CD14-positive monocyte (primary cell): ENCODE data around the gene SLC7A5. TPM values are rescaled to one million over a fixed set of nuclear protein-coding genes. Genes with fewer than 3 reads are reported as not detected.

Source experiments
- DNase-seq, 3 donors: peaks; one replicate each; pipeline ENCODE4 v3.0.0-alpha.2; 2011 to 2022
- H2AFZ ChIP-seq: 2 replicates; pipeline ENCODE4 v1.6.0; 2012; ENCODE audit warnings: mild to moderate bottlenecking, low read depth, low read length, inconsistent platforms; ENCODE audit not compliant: insufficient read depth, poor library complexity, severe bottlenecking
- H3K27ac ChIP-seq, 2 donors: 1 replicate in 1 of 2; 2 replicates in 1 of 2; pipeline ENCODE4 v1.5.1; 2012 to 2013; ENCODE audit warnings: low read length in 2 of 2, control low read depth in 1 of 2, inconsistent platforms in 1 of 2, low read depth in 1 of 2, mild to moderate bottlenecking in 1 of 2
- H3K27me3 ChIP-seq, 2 donors: one replicate each; pipeline versions ENCODE4 v1.6.0 to v1.6.1; 2011 to 2013; ENCODE audit warnings: low read length in 2 of 2; ENCODE audit not compliant: control insufficient read depth in 2 of 2, insufficient read depth in 2 of 2
- H3K36me3 ChIP-seq, 2 donors: replicated peaks in 1 of 2; 1 replicate in 1 of 2; 2 replicates in 1 of 2; pipeline versions ENCODE4 v1.5.1 to v1.6.1; 2012 to 2013; ENCODE audit warnings: low read length in 2 of 2, control low read depth in 1 of 2, inconsistent platforms in 1 of 2, mild to moderate bottlenecking in 1 of 2; ENCODE audit not compliant: insufficient read depth in 2 of 2, control insufficient read depth in 1 of 2
- H3K4me1 ChIP-seq, 2 donors: 1 replicate in 1 of 2; 2 replicates in 1 of 2; pipeline versions ENCODE4 v1.5.1 to v1.6.1; 2012 to 2013; ENCODE audit warnings: low read length in 2 of 2, control low read depth in 1 of 2, inconsistent platforms in 1 of 2, mild to moderate bottlenecking in 1 of 2, moderate library complexity in 1 of 2; ENCODE audit not compliant: insufficient read depth in 2 of 2, control insufficient read depth in 1 of 2
- H3K4me2 ChIP-seq: replicated peaks from 2 replicates; pipeline ENCODE3; 2012; ENCODE audit warnings: low read length, moderate library complexity, mild to moderate bottlenecking; ENCODE audit not compliant: poor library complexity, severe bottlenecking; ENCODE audit errors: extremely low read depth
- H3K4me3 ChIP-seq, 3 experiments: fragments of 200-600 bp in 1 of 3; sonication (generic) in 1 of 3; replicated peaks in 1 of 3; 1 replicate in 2 of 3; 2 replicates in 1 of 3; pipeline ENCODE4 v1.5.1; 2011 to 2013; ENCODE audit warnings: low read length in 3 of 3, mild to moderate bottlenecking in 3 of 3, control low read depth in 2 of 3, low read depth in 2 of 3, inconsistent platforms in 1 of 3, moderate library complexity in 1 of 3
- H3K79me2 ChIP-seq: 2 replicates; pipeline ENCODE4 v1.6.0; 2012; ENCODE audit warnings: mild to moderate bottlenecking, control low read depth, inconsistent platforms, low read length, moderate library complexity; ENCODE audit not compliant: insufficient read depth
- H3K9ac ChIP-seq: 2 replicates; pipeline ENCODE4 v1.6.0; 2017; ENCODE audit warnings: low read length, mild to moderate bottlenecking; ENCODE audit not compliant: insufficient read depth, poor library complexity, severe bottlenecking
- H3K9me3 ChIP-seq, 2 donors: replicated peaks in 1 of 2; 1 replicate in 1 of 2; 2 replicates in 1 of 2; pipeline versions ENCODE4 v1.5.1 to v1.6.1; 2012 to 2013; ENCODE audit warnings: low read length in 2 of 2, control low read depth in 1 of 2; ENCODE audit not compliant: control insufficient read depth in 1 of 2, insufficient read depth in 1 of 2
- H4K20me1 ChIP-seq: 2 replicates; pipeline ENCODE4 v1.6.0; 2012; ENCODE audit warnings: mild to moderate bottlenecking, low read length, control low read depth, moderate library complexity; ENCODE audit not compliant: insufficient read depth
- H3K27ac Mint-ChIP-seq, 7 donors: one replicate each; pipeline ENCODE4 v1.8.0; 2020; ENCODE audit warnings: mild to moderate bottlenecking in 7 of 7, mixed read lengths in 7 of 7, moderate library complexity in 6 of 7, inconsistent platforms in 2 of 7
- H3K27me3 Mint-ChIP-seq, 3 donors: one replicate each; pipeline ENCODE4 v1.8.0; 2021 to 2022; ENCODE audit warnings: low read depth in 3 of 3, mild to moderate bottlenecking in 3 of 3, mixed read lengths in 3 of 3, moderate library complexity in 3 of 3, inconsistent platforms in 1 of 3
- H3K36me3 Mint-ChIP-seq, 2 donors: one replicate each; pipeline ENCODE4 v1.8.0; 2020; ENCODE audit warnings: mixed read lengths in 2 of 2, inconsistent platforms in 1 of 2, mild to moderate bottlenecking in 1 of 2
- H3K4me1 Mint-ChIP-seq: one replicate; pipeline ENCODE4 v1.8.0; 2020; ENCODE audit warnings: mild to moderate bottlenecking, mixed read lengths
- H3K4me3 Mint-ChIP-seq, 2 donors: one replicate each; pipeline ENCODE4 v1.8.0; 2020; ENCODE audit warnings: mild to moderate bottlenecking in 2 of 2, mixed read lengths in 2 of 2, moderate library complexity in 1 of 2
- H3K9me3 Mint-ChIP-seq, 7 donors: one replicate each; pipeline ENCODE4 v1.8.0; 2020 to 2022; ENCODE audit warnings: mixed read lengths in 7 of 7, mild to moderate bottlenecking in 6 of 7, moderate library complexity in 6 of 7, inconsistent platforms in 2 of 7
- WGBS: methylation state at CpG from one replicate; pipeline ENCODE4 v1.1.5; 2013; ENCODE audit warnings: missing lambda C conversion rate; ENCODE audit not compliant: insufficient coverage; 5-methylcytosine and 5-hydroxymethylcytosine counted together
- intact Hi-C, 2 donors: fragments of 100-400 bp; cut with micrococcal nuclease; formaldehyde crosslinking; loops; one replicate each; pipeline versions ENCODE4 v1.15.0 to v1.15.1; 2023
- polyA plus RNA-seq, 3 donors: library from polyadenylated mRNA; depleted of rRNA in 1 of 3; unstranded in 2 of 3; stranded (reverse) in 1 of 3; fragments of 300-500 nt in 2 of 3; fragments of >200 nt in 1 of 3; fragmentation: Illumina TruSeq in 2 of 3; gene quantifications; 1 replicate in 2 of 3; 2 replicates in 1 of 3; pipeline ENCODE4 v1.2.3, GENCODE V29; 2012 to 2021
- TF ChIP-seq, protein P1 (sequence below): fragments of 200-600 bp; IDR thresholded peaks from one replicate; pipeline ENCODE4 v1.8.0; 2022; ENCODE audit warnings: antibody characterized with exemption, mild to moderate bottlenecking

Gene SLC7A5
- polyA plus RNA-seq, 3 donors: 0.40 to 5.8 (median 1.1) TPM

DNA sequence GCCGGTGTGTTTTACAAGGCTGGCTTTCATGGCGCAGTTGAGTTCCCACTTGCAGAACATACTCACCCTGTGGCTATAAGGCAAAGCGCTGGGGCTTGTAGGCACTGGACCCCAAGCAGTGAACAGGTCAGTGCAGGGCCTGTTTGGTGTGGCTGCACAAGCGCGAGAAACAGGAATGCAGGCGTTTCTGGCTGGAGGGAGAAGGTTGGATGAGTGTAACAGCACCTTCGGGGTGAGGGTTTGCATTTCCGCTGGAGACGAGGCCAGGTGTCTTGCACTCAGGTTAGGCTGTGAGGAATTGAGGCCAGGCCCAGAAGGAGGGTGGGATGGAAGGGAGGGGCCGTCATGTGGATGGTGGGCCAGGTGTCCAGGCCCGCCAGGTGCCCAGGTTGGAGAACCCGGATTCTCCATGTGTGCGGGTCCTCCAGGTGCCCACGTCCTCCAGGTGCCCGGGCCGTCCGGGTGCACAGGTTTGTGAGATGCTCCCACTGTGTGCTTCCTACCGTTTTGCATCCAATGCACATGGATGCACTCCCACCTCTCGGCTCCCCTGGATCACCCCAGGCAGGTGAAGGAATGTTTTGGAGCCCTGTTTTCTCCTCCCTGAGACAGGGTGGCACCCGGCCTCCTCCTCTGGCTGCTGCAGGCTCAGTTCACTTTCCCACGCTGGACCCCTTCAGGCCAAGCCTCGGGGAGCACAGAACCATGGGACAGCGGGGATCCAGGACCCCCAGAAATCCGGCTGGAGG is 46.0 kb downstream of the SLC7A5 start:
- no peaks in the 10 kb centered on the region for H4K20me1 ChIP-seq
- H3K4me2 ChIP-seq: no peak overlapping the region
- no peaks in the 10 kb centered on the region for H3K79me2 ChIP-seq
- DNase-seq: no peak
- no peak overlapping the region for H3K27ac ChIP-seq
- no peaks in the 10 kb centered on the region for H3K4me1 ChIP-seq
- Mint-ChIP-seq H3K36me3 (peaks cover 2 to 4% of the 10 kb centered on the region in 2 donors), H3K9me3 (peaks cover 6 to 15% (median 7%) of the 10 kb centered on the region in 7 donors), H3K27me3 (peaks cover 1 to 10% (median 4%) of the 10 kb centered on the region in 3 donors), H3K4me3 (no peak overlapping the region), H3K4me1 (peaks cover 2% of the 10 kb centered on the region), H3K27ac (no peak overlapping the region)
- 95% methylated on average over 23 of the region's 24 CpGs for WGBS
- no peak overlapping the region for H2AFZ ChIP-seq
- no peak overlapping the region for H3K9ac ChIP-seq
- TF ChIP-seq, protein P1, sequence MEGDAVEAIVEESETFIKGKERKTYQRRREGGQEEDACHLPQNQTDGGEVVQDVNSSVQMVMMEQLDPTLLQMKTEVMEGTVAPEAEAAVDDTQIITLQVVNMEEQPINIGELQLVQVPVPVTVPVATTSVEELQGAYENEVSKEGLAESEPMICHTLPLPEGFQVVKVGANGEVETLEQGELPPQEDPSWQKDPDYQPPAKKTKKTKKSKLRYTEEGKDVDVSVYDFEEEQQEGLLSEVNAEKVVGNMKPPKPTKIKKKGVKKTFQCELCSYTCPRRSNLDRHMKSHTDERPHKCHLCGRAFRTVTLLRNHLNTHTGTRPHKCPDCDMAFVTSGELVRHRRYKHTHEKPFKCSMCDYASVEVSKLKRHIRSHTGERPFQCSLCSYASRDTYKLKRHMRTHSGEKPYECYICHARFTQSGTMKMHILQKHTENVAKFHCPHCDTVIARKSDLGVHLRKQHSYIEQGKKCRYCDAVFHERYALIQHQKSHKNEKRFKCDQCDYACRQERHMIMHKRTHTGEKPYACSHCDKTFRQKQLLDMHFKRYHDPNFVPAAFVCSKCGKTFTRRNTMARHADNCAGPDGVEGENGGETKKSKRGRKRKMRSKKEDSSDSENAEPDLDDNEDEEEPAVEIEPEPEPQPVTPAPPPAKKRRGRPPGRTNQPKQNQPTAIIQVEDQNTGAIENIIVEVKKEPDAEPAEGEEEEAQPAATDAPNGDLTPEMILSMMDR: no peak
- no peak overlapping the region for H3K4me3 ChIP-seq
- no peaks in the 10 kb centered on the region for H3K36me3 ChIP-seq
- intact Hi-C loops: no loop called here
- H3K27me3 ChIP-seq: no peaks in the 10 kb centered on the region
- H3K9me3 ChIP-seq: peaks cover 7 to 13% of the 10 kb centered on the region in 2 donors

DNA sequence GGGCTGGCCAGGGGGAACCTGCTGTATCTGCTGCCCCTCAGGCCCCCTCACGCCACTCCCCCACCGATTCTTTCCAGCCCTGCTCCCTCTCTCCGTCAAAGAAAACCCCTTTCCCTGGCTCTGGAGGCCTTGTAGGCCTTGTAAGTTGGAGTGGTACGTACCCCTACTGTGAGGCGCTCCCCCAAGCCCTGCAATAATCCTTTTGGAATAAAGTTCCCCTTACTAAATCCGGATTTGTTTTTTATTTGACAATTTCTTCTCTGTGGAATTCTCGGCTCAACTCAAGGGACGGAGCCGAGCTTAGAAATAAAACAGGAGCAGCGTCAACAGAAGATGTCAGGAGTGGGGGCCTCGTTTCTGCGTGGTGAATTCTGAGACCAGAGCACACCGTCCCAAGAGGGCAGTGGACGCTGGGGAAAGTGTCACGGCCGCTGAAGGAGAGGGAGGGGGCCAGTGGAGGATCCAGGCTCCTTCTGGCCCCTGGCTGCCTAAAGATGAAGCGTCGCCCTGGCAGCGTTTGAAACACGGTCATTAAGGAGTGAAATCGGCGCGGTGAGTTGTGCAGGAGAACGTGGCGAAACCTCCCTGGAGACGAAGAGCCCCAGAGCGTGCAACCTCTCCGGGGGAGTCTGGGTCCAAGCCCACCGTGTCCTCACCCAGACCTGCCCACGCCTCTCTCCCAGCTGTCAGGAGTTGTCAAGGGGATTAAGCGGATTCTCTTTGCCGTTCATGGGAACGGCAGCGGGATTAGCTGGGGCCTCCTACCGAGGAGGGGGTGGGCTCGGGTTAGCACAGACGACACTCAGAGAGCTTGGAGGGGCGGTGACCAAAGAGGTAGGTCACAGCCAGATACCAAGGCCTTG is 47.0 kb downstream of the SLC7A5 start:
- Histone ChIP-seq H3K27ac (no peak overlapping the region), H2AFZ (no peak overlapping the region), H3K4me2 (no peak overlapping the region), H3K79me2 (no peaks in the 10 kb centered on the region), H3K9me3 (peaks cover 17 to 23% of the 10 kb centered on the region in 2 donors), H3K27me3 (no peaks in the 10 kb centered on the region), H4K20me1 (no peaks in the 10 kb centered on the region), H3K9ac (no peak overlapping the region), H3K4me3 (no peak overlapping the region), H3K36me3 (no peaks in the 10 kb centered on the region), H3K4me1 (no peaks in the 10 kb centered on the region)
- no peak for DNase-seq
- Mint-ChIP-seq H3K36me3 (peaks cover 2 to 12% of the 10 kb centered on the region in 2 donors), H3K9me3 (peaks cover 14 to 25% (median 17%) of the 10 kb centered on the region in 7 donors), H3K27ac (no peak overlapping the region), H3K4me1 (peaks cover 2% of the 10 kb centered on the region), H3K4me3 (no peak overlapping the region), H3K27me3 (peaks cover 1 to 10% (median 4%) of the 10 kb centered on the region in 3 donors)
- 84% methylated on average over 33 of the region's 38 CpGs for WGBS
- intact Hi-C loops: no loop called here
- TF ChIP-seq, protein P1: no peak
